Lower leg skin (tissue), 3 donors: ENCODE measurements around the gene RPL32.

Experiments
- CTCF ChIP-seq, 3 donors: fragments of 450-650 bp; IDR thresholded peaks; one replicate each; pipeline ENCODE4 v1.5.1; 2016; ENCODE audit warnings: antibody characterized with exemption in 3 of 3, mild to moderate bottlenecking in 3 of 3, moderate library complexity in 2 of 3
- POLR2A ChIP-seq, 2 donors: fragments of 450-650 bp; IDR thresholded peaks; one replicate each; pipeline ENCODE4 v1.6.1; 2016 to 2017; ENCODE audit warnings: antibody characterized with exemption in 2 of 2, mild to moderate bottlenecking in 1 of 2, moderate library complexity in 1 of 2

- TF ChIP-seq CTCF (IDR thresholded peaks at IDR 0.05) (no peak), POLR2A (IDR thresholded peaks at IDR 0.05) (no peak)
These were observed 21.0 kb upstream of the RPL32 start for GRCh38 chr3:12862387-12862786.
